SIG-M5 (cell line): Measurements from ENCODE around the gene CFAP221.

ENCODE experiments used
- DNase-seq: peaks from one replicate; lab custom pipeline; 2025; lab: John Stamatoyannopoulos, UW

Gene CFAP221

GRCh38 chr2:119681203-119681867, 137.1 kb downstream of the CFAP221 start:
- DNase-seq, result no peak

DNA sequence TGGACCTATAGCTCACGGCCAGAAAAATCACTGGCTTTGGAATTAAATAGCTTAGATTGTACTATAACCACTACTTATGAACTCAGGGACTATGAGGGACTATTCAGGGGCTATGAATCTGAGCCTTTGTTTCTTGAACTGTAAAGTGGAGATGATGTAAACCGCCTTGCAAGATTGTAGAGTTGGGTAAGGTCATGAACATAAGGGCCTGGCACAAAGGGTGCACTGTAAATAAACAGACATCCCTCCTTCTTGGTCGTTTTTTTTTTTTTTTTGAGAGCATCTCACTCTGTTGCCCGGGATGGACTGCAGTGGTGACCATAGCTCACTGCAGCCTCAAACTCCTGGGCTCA, 137.6 kb downstream of the CFAP221 start:
- DNase-seq, result no peak

- DNase-seq, result no peak
Measured at GRCh38 chr2:119682578-119682977, 138.3 kb downstream of the CFAP221 start.

GRCh38 chr2:119683074-119683712, 138.9 kb downstream of the CFAP221 start:
- DNase-seq, result no peak

DNA sequence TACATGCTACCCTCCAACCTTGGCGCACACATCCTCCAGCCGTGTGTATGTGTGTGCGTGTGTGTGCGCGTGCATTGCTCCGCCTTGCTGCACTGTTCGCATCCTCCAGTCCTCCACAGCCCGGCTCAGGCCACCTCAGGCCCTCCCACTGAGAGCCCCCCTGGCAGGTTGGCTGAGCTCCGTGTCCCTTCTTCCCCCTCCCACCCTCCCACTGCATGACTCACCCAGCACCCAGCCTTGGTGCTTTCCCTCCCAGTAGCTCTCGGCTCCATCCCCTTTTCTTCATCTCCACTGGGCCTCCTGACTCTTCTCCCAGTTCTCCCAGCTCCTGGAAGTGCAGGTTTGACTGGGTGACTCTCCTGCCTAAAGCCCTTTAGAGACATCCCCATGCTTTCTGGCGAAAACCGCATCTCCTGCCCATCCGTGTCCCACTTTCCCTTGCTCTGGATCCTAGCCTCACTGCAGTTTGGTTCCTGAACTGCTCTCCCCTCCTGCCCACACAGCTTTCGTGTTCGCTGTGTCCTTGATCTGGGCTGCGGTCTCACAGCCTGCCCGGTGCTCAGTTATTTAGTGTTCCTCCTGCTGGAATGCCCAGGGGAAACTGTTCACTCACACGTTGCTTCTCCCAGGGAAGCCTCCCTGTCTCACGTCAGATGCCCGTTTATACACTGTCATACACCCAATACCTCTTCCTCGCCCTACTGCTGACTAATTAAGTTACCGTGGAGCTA, 139.6 kb downstream of the CFAP221 start:
- DNase-seq, result no peak

DNA sequence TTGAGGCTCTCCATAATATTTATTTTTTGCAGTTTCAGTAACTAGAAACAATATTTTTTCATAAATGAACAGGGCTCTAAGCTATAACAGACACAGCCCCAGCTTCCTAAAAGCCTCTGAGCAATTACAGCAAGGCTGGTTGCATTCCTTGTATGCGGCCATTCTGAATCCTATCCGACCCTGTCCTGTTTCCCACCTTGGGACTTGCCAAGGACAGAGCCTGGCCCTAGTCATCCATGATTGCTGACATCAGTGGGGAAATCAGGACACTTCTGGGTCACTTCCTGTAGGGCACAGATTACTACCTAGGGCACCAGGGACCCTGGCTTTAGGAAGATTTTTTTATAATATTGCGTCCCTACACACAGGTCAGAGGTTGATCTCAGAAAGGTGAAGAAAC, 140.3 kb downstream of the CFAP221 start:
- no peak for DNase-seq

DNA sequence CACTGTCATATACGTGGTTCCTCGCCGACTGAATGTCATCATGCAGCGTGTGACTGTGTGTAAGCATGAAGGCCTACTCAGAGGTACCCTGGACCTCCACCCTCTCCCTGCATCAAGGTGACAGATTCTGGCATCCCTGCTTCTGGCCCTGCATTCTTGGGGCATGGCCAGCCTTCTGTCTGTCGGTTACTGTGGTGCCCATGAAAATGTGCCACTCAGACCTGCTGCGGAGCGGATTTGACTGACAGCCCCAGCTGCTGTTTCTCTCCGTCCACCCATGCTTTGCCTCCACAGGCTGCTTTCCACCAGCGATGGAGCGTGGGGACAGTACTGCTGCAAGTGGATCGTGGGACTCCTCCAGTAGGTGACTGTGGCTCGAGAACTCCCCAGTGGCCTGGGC, 144.4 kb downstream of the CFAP221 start:
- no peak for DNase-seq

DNA sequence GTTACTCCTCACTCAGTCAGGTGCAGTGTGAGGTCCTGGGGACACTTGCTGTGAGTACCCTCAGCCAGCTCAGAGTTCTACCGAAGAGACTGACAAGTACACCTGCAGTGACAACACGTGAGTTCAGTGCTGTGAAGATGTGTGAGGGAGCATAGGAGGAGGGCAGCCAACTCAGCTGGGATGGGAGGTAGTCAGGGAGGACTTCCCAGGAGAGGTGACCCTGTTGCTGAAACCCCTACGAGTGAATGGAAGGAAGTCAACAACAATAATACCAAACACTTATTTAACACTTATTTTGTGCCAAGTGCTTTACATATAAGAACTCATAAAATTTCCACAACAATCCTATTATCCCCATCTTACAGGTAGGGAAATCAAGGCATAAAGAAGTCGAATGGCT, 145.0 kb downstream of the CFAP221 start:
- DNase-seq, result no peak

DNA sequence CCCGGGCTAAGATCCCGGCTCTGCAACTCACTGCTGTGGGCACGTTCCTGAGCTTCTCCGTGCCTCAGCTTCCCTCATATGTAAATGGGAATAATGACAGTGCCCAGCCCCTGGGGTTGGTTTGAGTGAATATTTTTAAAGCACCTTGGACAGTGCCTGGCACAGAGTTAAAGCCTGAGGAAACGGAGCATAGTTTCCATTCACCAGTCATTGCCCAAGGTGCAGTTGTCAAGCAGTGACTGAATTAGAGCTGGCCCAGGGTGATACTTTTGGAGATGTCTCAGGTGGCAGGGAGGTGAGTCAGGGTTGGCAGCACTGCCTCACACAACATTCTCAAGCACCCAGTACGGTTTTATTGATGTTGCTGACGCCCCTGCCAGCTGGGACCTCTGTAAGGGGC, 146.9 kb downstream of the CFAP221 start:
- no peak for DNase-seq

- DNase-seq, result no peak
Measured at GRCh38 chr2:119691651-119692245, 147.5 kb downstream of the CFAP221 start.

- DNase-seq, result no peak
Measured at GRCh38 chr2:119692310-119692709, 148.1 kb downstream of the CFAP221 start.

DNA sequence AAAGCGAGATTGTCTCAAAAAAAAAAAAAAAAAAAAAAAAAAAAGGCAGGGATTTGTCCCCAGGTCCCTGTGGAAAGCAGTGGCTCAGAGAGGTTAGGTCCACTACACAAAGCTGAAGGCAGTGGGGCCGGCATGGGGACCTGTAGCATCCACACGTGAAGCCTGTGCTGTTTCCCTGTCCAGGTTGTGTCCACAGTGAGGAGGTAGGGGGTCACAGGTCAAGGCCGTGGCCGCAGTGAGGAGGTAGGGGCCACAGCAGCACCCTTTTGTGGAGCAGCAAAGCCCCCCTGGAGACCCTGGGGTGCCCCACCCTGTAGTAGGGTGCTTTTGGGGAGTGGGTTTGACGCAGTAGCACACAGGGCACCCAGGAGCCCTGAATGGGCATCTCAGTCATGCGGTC, 148.7 kb downstream of the CFAP221 start:
- DNase-seq, result no peak

- DNase-seq, result no peak
Measured at GRCh38 chr2:119693567-119693966, 149.3 kb downstream of the CFAP221 start.

- DNase-seq, result no peak
Measured at GRCh38 chr2:119693967-119694366, 149.7 kb downstream of the CFAP221 start.

DNA sequence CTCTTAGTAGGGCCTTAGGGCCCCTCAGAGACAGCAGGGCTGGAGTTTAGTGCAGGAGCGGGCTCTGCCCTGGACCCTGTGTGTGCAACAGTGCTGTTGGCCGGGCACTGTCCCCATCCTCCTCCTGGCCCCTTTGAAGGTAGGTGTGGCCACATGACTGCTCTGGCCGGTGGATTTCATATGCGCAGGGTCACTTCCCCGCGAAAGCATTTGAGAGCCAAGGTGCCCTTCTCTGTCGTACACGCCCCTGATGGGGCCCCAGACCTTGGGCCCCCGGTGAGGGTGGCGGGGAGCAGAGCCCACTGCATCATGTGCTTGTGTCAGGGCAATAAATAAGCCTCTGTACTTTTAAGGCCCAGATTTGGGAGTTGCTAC, 150.2 kb downstream of the CFAP221 start:
- DNase-seq, result no peak

- DNase-seq, result no peak
Measured at GRCh38 chr2:119694845-119695521, 150.7 kb downstream of the CFAP221 start.

DNA sequence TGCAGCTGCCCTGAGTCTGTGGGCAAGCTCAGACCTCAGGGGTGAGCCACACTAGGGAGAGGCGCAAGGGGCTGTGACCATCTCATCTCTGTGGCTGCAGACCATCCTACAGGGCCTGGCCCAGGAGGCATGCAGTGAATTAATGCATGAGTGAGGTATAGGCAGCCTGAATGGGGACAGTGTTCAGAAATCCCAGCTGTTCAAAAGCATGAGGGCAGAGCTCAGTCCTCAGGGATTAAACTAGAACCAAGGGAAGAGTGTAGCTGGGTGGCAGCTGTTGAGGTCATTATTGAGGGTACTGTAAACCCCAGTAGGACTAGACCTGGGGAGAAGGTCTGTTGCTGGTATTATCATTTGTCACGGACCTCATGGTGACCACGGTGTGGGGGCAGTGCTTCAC, 151.8 kb downstream of the CFAP221 start:
- DNase-seq, result no peak

GRCh38 chr2:119696494-119697030, 152.3 kb downstream of the CFAP221 start:
- DNase-seq, result no peak

GRCh38 chr2:119697290-119698020, 153.2 kb downstream of the CFAP221 start:
- DNase-seq, result no peak

GRCh38 chr2:119698246-119698645, 154.0 kb downstream of the CFAP221 start:
- no peak for DNase-seq

- no peak for DNase-seq
Measured at GRCh38 chr2:119699016-119699606, 154.9 kb downstream of the CFAP221 start.
